ENCODE measurements around the gene DMAC2L.
"Not testable (repeated sequence)": the region's sequence is repeated elsewhere in the genome, so short reads cannot be mapped to it uniquely, and the experiment has no call there.

The DMAC2L gene

GRCh38 chr14:50357124-50357523, 45.0 kb downstream of the DMAC2L start:
- no peak for FAIRE-seq

GRCh38 chr14:50357753-50358395, 45.8 kb downstream of the DMAC2L start:
- FAIRE-seq: no peak

GRCh38 chr14:50359631-50360030, 47.5 kb downstream of the DMAC2L start:
- FAIRE-seq: no peak

- FAIRE-seq: no peak
These were observed 48.0 kb downstream of the DMAC2L start for GRCh38 chr14:50360093-50360492.

GRCh38 chr14:50360851-50361250, 48.7 kb downstream of the DMAC2L start:
- FAIRE-seq: no peak

GRCh38 chr14:50361473-50362403, 49.6 kb downstream of the DMAC2L start:
- FAIRE-seq: not testable (repeated sequence)

DNA sequence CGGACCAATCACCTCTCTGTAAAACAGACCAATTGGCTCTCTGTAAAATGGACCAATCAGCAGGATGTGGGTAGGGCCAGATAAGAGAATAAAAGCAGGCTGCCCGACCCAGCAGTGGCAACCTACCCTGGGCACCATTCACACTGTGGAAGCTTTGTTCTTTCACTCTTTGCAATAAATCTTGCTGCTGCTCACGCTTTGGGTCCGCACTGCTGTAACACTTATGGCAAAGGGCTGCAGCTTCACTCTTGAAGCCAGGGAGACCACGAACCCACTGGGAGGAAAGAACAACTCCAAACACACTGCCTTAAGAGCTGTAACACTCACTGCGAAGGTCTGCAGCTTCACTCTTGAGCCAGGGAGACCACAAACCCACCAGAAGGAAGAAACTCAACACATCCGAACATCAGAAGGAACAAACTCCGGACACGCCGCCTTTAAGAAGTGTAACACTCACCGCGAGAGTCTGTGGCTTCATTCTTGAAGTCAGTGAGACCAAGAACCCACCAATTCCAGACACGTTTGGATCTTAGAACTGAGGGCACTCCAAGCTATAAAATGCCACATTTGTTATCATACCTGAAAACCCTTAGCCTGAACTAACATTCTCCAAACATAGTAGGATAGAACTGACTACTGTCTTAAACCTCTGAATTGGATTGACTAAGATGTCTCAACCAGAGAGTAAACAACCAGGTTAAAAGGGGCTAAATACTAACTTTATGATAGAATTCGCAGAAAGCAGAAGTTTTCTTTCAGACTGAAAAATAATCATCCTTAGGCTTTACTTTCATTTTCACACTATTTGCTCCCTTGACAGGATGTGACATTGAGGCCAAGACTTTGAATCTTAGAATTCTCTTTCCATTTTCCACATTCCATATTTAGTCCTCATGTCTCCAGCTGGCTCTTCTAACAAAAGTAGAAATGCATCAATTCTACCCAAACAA, 50.9 kb downstream of the DMAC2L start:
- FAIRE-seq: no peak

DNA sequence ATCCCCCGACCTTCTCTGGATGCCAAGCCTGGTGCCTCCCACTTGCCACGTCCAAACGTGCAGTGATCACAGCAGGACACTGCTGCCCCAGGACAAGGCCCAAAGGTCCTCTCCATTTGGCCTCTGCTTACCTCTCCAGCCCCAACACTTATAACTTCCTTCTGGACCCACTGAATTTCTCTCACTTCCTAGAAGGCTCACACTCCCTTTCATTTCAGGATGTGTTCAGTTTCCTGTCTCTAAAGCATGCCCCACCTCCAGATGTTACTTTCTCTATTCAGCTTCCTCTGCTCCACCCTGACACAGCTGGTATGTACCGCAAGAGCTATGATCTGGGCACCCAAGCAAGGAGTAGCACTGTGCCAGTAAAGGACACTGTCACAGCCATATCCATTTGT, 51.6 kb downstream of the DMAC2L start:
- no peak for FAIRE-seq

DNA sequence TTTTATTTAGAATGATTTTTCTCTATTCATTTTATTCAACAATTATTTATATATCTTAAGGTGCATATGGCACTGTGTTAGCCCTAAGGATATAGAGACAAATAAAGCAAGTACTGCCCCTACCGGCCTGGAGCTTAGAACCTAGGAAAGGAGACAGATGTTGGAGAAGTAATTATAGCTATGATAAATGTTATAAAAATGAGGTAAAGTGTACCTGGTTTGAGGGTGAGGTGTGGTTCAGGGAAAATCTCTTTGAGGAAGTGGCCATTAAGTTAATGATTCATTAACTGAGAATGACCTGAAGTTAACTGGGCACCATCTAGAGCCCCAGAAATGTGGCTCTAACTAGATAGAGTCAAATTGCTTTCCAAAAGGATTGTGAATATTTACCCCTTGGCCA, 52.7 kb downstream of the DMAC2L start:
- FAIRE-seq: no peak

DNA sequence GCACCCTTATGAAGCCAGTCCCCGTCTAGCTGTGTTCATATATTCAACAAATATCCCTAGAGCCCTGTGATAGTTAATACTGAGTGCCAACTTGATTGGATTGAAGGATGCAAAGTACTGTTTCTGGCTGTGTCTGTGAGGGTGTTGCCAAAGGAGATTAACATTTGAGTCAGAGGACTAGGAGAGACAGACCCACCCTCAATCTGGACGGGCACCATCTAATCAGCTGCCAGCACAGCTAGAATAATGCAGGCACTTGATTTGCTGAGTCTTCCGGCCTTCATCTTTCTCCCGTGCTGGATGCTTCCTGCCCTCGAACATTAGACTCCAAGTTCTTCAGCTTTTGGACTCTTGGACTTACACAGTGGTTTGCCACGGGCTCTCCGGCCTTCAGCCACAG, 53.4 kb downstream of the DMAC2L start:
- not testable (repeated sequence) for FAIRE-seq

DNA sequence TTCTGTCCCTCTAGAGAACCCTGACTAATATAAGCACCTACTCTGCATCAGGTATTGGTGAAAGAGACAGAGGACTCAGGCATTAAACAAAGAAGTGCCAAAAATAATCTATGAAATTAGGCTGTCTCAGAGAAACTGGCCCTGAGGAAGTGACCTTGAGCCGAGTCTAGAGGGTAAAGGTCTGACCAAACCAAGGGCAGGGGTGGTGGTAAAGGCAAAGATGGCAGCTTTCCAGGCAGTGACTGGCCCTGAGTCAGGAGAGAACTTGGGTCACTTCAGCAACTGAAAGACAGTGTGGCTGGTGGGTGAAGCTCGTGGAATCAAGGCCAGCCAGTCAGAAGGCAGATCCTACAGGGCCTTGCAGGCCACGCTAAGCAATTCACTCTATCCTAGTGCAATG, 54.0 kb downstream of the DMAC2L start:
- no peak for FAIRE-seq

- no peak for FAIRE-seq
These were observed 54.5 kb downstream of the DMAC2L start for GRCh38 chr14:50366589-50366988.

- FAIRE-seq: no peak
These were observed 59.4 kb downstream of the DMAC2L start for GRCh38 chr14:50371546-50371945.

DNA sequence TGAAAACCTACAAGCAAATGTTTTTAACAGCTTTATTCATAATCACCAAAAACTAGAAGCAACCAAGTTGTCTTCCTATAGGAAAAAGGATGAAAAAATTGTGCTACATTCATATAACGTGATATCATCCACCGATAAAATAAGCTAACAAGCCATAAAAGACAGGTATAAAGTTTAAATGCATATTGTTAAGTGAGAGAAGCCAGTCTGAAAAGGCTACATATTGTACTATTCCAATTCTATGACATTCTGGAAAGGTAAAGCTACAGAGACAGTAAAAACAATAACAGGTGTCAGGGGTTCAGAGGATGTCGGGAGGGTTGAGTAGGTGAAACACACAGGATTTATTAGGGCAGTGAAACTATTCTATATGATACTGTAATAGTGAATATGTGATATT, 61.8 kb downstream of the DMAC2L start:
- no peak for FAIRE-seq

GRCh38 chr14:50375760-50376159, 63.6 kb downstream of the DMAC2L start:
- no peak for FAIRE-seq
